Astrocyte (in vitro differentiated cells and primary cell): Measurements from ENCODE around the gene DNMBP.

ENCODE experiments used
- CTCF ChIP-seq: IDR thresholded peaks from 2 replicates; pipeline ENCODE4 v1.5.1; 2011; ENCODE audit warnings: low read depth, mild to moderate bottlenecking, inconsistent platforms, low read length, moderate library complexity; ENCODE audit not compliant: insufficient read depth
- EZH2 ChIP-seq: IDR thresholded peaks from 2 replicates; pipeline ENCODE4 v1.6.1; 2012; ENCODE audit warnings: mild to moderate bottlenecking, low read length, inconsistent platforms; ENCODE audit not compliant: insufficient read depth

- TF ChIP-seq CTCF, result no peak
- no peak for TF ChIP-seq EZH2
Measured at GRCh38 chr10:99843310-99843709, 166.4 kb downstream of the DNMBP start.
